CD4-positive, alpha-beta T cell treated with Interleukin-2 at 100 ng/mL for 4 hours (primary cell): ENCODE data around the gene RAB14.
A peak's percentile ranks its signal among the peaks of the same experiment; 100 is the strongest.
"Not testable (repeated sequence)": the region's sequence is repeated elsewhere in the genome, so short reads cannot be mapped to it uniquely, and the experiment has no call there.

Experiments
- DNase-seq: peaks from one replicate; pipeline ENCODE4 v3.0.0-alpha.2; 2020; ENCODE audit warnings: low spot score

The RAB14 gene

GRCh38 chr9:121156263-121156731 is 45.4 kb downstream of the RAB14 start:
- DNase-seq: peak; percentile 50

- no peak for DNase-seq
Observed at GRCh38 chr9:121154782-121155181, 46.9 kb downstream of the RAB14 start.

- no peak for DNase-seq
Observed at GRCh38 chr9:121153642-121154041, 48.0 kb downstream of the RAB14 start.

- no peak for DNase-seq
Observed at GRCh38 chr9:121150188-121150587, 51.5 kb downstream of the RAB14 start.

- DNase-seq: no peak
Observed at GRCh38 chr9:121144482-121144881, 57.2 kb downstream of the RAB14 start.

- DNase-seq: no peak
Observed at GRCh38 chr9:121143771-121144170, 57.9 kb downstream of the RAB14 start.

GRCh38 chr9:121141706-121142105 is 60.0 kb downstream of the RAB14 start:
- DNase-seq: no peak

- no peak for DNase-seq
Observed at GRCh38 chr9:121141306-121141705, 60.4 kb downstream of the RAB14 start.

GRCh38 chr9:121140162-121140561 is 61.5 kb downstream of the RAB14 start:
- DNase-seq: no peak

- DNase-seq: no peak
Observed at GRCh38 chr9:121138973-121139372, 62.7 kb downstream of the RAB14 start.

GRCh38 chr9:121138561-121138960 is 63.1 kb downstream of the RAB14 start:
- no peak for DNase-seq

- no peak for DNase-seq
Observed at GRCh38 chr9:121135642-121136041, 66.0 kb downstream of the RAB14 start.

- peak; percentile 81 for DNase-seq
Observed at GRCh38 chr9:121133104-121133816, 68.4 kb downstream of the RAB14 start.

- DNase-seq: not testable (repeated sequence)
Observed at GRCh38 chr9:121129384-121129783, 72.3 kb downstream of the RAB14 start.
